ENCODE results near the gene AMOTL2.

The AMOTL2 gene

GRCh38 chr3:134333522-134334181 lies 40.6 kb downstream of the AMOTL2 start:
- DNase-seq: peak; percentile 89

DNA sequence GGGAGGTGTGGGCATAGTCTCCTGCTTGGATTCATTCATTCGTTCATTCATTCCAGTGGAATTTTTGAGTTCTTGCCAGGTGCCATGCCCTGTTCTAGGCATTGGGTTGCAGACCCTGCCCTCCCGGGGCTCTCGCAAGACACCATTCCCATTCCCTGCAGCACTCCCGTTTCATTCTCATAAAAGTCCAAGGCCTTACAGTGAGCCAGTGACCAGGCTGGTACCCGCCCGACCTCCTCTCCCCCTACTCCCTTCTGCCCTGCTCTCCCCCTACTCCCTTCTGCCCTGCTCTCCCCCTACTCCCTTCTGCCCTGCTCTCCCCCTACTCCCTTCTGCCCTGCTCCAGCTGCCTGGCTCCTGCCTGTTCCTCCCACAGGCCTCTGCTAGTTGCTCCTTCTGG lies 41.9 kb downstream of the AMOTL2 start:
- no peak for DNase-seq

DNA sequence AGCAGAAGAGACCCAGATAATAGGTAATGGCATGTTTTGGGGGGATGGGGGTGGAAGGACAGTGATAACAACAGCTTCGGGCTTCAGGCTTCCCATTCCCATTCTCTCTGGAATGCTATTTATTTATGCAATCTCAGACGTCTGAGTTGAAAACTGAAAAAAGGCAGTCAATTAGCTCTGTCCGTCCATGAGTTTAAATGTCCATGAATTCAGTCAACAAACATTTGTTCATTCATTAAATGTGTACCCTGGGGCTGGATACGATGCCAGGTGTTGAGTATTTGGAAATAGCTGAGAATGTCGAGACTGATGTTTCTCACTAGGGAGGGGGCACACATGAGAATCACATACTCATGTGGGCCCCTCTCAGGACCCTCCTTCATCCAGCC lies 42.4 kb downstream of the AMOTL2 start:
- no peak for DNase-seq

DNA sequence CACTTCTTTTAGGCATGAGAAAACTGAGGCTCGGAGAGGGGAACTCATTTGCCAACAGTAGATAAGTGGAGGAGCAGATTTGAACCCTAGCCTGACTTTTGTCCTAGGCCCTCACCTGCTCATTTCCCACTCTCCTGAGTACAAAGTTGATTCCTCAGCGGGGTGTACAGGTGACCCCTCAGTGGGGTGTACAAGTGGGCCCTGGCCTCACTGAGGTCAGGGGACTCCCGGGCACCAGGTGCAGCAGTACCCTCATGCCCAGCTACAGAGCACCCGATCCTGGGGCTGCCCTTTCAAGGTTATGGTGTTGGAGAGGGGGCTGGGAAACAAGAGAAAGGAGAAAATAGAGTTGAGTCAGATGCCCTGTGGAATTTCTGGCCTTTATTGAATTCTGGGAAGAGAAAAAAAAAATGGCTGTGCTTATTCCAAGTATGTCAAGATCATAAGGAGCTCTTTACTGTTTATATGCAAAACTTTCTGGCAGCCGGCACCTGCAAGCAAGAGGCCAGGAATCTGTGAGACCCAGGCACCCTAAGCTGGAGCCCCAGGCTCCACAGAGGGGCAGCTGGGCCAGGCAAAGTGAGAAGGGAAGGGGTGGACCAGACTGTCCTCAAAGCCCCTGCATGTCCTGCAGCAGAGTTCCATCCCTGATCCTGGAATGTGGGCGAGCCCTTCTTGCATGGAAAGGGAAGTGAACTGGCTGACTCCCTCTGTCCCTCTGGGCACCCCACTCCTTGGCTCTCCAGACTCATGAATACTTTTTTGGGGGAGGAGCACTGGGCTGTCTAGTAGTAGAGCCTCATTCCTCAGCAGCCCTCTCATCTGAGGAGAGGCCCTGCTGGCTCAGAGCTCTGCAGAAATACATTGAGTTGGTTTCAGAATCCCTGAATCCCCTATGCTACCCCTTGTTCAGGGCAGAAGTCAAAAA lies 43.1 kb downstream of the AMOTL2 start:
- peak; percentile 87 for DNase-seq

GRCh38 chr3:134328846-134329245 lies 45.4 kb downstream of the AMOTL2 start:
- DNase-seq: no peak

- DNase-seq: peak; percentile 97
Measured at GRCh38 chr3:134328147-134328591, 46.1 kb downstream of the AMOTL2 start.

GRCh38 chr3:134327594-134327975 lies 46.7 kb downstream of the AMOTL2 start:
- peak; percentile 91 for DNase-seq

GRCh38 chr3:134326760-134327593 lies 47.3 kb downstream of the AMOTL2 start:
- peak; percentile 100 for DNase-seq

- peak; percentile 54 for DNase-seq
Measured at GRCh38 chr3:134326126-134326525, 48.1 kb downstream of the AMOTL2 start.

GRCh38 chr3:134325706-134326105 lies 48.5 kb downstream of the AMOTL2 start:
- no peak for DNase-seq

DNA sequence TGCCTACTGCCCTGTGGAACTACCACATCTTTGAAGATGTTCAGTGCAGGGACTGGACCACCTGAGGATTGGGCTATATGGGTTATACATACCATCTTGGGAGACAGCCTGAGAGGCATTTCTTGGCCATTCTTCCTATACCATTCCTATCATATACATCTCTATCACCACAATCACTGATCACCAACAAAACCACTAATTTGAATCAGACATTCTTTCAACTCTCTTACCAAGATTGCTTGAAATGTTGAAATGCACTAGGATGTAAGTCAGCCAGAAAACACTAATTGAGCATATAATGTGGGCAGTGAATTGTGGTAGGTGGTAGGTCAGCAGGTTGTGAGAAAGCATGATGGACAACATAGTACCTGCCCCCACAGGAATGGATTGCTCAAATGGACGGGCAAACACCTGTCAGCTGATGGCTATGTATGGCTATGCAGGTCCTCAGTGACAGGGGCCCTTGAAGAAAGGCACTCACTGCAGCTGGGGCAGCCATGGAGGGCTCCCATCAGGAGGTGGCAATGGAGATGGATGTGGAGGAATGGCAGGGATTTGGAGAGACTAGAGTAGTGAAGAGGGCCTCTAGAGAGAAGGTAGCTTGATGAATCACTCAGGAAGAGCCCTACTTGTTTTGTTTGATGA lies 49.1 kb downstream of the AMOTL2 start:
- peak; percentile 89 for DNase-seq

DNA sequence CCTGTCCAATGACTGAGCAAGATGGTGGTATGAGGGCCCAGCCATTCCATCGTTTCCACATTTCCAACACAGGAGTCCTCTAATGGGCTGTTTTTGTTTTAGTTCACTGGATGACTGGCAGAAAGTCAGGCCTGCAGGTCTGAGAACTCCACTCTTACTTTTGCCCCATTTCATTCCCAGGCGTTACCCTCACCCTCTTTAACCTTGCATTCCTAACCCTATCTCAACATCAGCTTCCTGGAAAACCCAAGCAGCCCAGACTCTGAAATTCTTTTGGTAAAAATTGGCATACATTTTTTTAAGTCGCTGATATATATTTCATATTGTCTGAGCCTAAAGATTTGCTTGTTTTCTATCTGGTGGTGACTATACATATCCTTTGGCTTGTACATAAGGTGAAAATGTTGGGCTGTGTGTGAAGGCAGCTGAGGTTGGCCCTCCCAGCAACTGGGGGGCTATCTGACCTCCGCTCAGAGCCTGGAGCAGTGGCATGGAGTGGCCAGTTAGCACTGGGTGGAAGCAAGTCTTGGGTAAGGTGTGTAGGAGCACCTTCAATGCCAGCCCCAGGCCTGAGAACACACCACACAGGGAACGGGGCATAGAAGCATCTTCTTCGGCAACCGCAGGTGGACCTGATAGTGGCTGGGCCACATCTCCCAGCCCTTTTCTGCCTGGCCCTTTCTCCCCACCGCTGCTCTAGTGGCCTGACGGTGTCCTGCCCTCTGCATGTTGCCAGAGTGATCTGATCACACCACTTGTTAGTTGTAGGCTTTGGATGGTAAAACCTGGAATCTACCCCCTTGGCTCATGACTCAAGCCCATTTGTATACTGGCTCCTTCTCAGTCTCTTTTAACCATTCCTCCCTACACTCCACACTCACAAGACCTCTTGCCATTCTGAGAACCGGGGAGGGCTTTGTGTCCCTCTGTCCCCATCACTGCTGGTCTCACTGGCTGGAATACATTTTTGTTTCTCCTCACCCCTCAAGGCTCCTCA lies 50.0 kb downstream of the AMOTL2 start:
- DNase-seq: no peak

GRCh38 chr3:134322286-134322685 lies 52.0 kb downstream of the AMOTL2 start:
- DNase-seq: no peak

DNA sequence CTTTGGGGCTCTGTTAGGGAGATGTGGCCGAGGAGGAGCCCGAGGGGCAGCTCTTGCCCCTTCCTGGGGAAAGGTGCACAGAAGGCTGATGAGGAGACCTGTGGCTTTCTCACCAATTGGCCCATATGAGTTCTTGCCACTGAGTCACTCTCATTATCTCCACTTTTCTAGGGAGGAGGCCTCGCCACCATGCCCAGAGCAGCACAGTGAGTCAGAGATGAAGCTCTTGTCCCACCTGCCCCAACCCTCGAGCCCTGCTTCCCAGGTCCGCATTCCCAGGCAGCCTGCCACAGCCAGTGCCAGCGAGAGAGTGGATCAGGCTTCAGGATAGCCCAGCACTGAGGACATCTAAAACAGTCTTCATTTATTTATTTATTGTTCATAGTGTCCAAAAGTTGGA lies 53.5 kb downstream of the AMOTL2 start:
- DNase-seq: no peak

GRCh38 chr3:134319931-134320330 lies 54.3 kb downstream of the AMOTL2 start:
- no peak for DNase-seq

DNA sequence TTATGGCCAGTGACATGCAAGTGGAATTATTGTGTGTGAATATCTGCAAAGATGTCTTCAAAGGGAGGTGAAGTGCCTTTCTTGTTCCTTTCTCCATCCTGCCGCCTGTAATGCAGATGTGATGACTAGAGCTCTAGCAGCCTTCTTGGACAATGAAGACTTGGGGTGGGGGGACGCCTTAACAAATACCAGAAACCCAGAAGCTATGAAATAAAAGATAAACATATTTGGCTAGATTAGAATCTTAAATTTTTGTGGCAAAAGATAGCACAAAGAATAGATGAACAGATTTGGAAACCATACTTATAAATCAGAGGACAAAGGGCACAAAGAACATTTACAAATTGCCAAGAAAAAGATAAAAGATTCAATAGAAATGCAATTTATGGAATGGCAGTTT lies 56.1 kb downstream of the AMOTL2 start:
- no peak for DNase-seq

DNA sequence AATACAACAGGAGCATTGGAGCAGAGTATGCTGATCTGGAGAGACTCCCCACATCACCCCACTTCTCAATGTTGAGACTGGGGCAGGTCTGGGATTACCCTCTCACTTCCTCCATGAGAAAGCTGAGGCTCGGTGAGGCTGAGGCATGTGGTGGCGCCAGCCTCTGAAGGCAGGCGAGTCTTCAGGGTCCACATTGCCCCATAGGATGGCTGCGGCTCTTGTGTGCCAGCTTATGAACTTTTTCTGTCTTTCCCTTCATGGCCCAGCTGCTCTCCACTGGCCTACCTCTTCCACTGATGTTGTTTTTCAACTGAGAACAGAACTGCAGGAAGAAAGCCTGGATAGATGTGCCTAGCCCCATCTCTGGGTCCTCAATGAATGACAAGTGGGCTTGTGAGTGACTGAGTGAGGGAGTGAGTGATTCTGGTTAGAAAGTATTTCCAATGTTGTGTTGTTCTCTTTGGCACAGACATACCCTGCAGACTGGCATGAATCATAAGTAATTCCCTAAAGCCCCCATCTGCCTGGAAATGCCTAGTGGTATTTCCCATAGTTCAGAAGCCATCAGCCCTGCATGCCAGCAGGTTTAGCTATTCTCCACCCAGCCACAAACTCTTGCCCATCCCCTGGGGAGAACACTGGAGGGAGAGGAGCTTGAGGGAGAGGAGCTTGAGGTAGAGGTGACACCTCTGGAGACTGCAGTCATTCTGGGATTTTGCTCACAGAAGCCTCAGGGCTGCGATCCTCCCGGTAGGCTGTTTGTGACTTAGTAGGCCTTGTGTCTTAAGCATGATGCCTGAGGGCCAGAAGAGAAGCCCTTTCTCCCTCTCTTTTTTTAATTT lies 56.9 kb downstream of the AMOTL2 start:
- DNase-seq: peak; percentile 60

GRCh38 chr3:134315286-134316106 lies 58.8 kb downstream of the AMOTL2 start:
- DNase-seq: peak; percentile 72

DNA sequence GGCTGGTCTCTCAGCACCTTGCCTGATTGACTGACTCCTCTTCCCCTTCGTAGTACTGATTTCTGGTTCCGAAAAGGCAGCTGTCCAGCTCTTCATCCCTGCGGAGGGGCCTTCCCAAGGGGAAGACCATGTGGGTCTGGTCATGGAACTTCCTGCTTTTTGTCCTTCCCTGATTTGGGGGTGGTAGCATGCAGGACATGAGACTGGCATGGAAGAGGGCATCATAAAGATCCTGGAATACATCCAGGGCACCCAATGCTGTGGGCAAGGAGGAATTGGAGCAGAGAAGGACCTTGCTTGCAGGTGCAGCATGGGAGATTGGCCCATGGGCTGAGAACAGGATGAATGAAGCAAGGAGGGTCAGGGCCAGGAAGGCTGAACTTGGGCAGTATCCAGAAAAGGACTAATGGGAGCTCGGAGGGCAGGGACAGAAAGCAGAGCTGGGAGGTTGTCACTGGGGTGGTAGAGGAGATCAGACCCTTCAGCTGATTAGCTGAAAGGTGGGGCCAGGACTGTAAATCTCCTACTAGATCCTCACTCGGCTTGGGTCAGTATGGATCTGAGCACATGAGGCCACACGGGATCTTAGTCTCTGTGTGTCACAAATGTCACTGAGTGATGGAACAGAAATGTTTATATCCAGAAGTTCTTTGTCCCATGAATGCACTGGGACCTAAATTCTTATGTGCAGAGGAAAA lies 59.5 kb downstream of the AMOTL2 start:
- no peak for DNase-seq

All from fibroblast of skin of abdomen (primary cell).